Neuronal stem cell (in vitro differentiated cells): ENCODE data around the gene KDM4B.
A peak's percentile ranks its signal among the peaks of the same experiment; 100 is the strongest.
"Not testable (repeated sequence)": the region's sequence is repeated elsewhere in the genome, so short reads cannot be mapped to it uniquely, and the experiment has no call there.

Experiments
- DNase-seq: peaks from one replicate; pipeline ENCODE4 v3.0.0-alpha.2; 2013; ENCODE audit warnings: low spot score
- H2AFZ ChIP-seq: one replicate; pipeline ENCODE4 v1.6.1; 2013; ENCODE audit warnings: mild to moderate bottlenecking, low read length, inconsistent platforms
- H2AK5ac ChIP-seq: 2 replicates; pipeline ENCODE4 v1.6.1; 2013; ENCODE audit warnings: low read depth, mild to moderate bottlenecking, inconsistent platforms, low read length, moderate library complexity, mixed read lengths
- H2BK120ac ChIP-seq: 2 replicates; pipeline ENCODE4 v1.6.1; 2013; ENCODE audit warnings: low read depth, mild to moderate bottlenecking, inconsistent platforms, low read length, moderate library complexity, mixed read lengths
- H2BK12ac ChIP-seq: one replicate; pipeline ENCODE4 v1.6.1; 2013; ENCODE audit warnings: low read length, inconsistent platforms
- H2BK15ac ChIP-seq: 2 replicates; pipeline ENCODE4 v1.6.1; 2013; ENCODE audit warnings: mild to moderate bottlenecking, low read length, inconsistent platforms, mixed read lengths
- H2BK5ac ChIP-seq: one replicate; pipeline ENCODE4 v1.6.1; 2013; ENCODE audit warnings: inconsistent platforms, mild to moderate bottlenecking, low read length, moderate library complexity
- H3K14ac ChIP-seq: one replicate; pipeline ENCODE4 v1.6.1; 2013; ENCODE audit warnings: low read length, inconsistent platforms
- H3K18ac ChIP-seq: 2 replicates; pipeline ENCODE4 v1.6.1; 2013; ENCODE audit warnings: low read length, inconsistent platforms
- H3K23ac ChIP-seq: 2 replicates; pipeline ENCODE4 v1.6.1; 2013; ENCODE audit warnings: low read depth, mild to moderate bottlenecking, mixed read lengths, low read length, inconsistent platforms; ENCODE audit not compliant: poor library complexity
- H3K27ac ChIP-seq: replicated peaks from 3 replicates; pipeline ENCODE4 v1.5.1; 2013; ENCODE audit warnings: low read length, inconsistent platforms
- H3K27me3 ChIP-seq, 3 experiments: 2 replicates each; pipeline ENCODE4 v1.6.1; 2013; ENCODE audit warnings: low read length in 3 of 3, mild to moderate bottlenecking in 2 of 3, inconsistent platforms in 1 of 3, low read depth in 1 of 3, mixed read lengths in 1 of 3, moderate library complexity in 1 of 3; ENCODE audit not compliant: control insufficient read depth in 3 of 3, insufficient read depth in 3 of 3
- H3K36me3 ChIP-seq, 2 donors: replicated peaks in 1 of 2; 2 replicates each; pipeline ENCODE4 v1.6.1; 2013; ENCODE audit warnings: low read length in 2 of 2; ENCODE audit not compliant: control insufficient read depth in 2 of 2, insufficient read depth in 2 of 2
- H3K4ac ChIP-seq: 2 replicates; pipeline ENCODE4 v1.6.1; 2013; ENCODE audit warnings: inconsistent platforms, mild to moderate bottlenecking, low read length, moderate library complexity
- H3K4me1 ChIP-seq, 2 donors: 1 replicate in 1 of 2; 2 replicates in 1 of 2; pipeline ENCODE4 v1.6.1; 2013; ENCODE audit warnings: low read length in 2 of 2, low read depth in 1 of 2; ENCODE audit not compliant: control insufficient read depth in 2 of 2, insufficient read depth in 1 of 2
- H3K4me2 ChIP-seq: one replicate; pipeline ENCODE4 v1.6.1; 2013; ENCODE audit warnings: mild to moderate bottlenecking, low read length, inconsistent platforms; ENCODE audit not compliant: insufficient read depth, poor library complexity, severe bottlenecking
- H3K4me3 ChIP-seq, 2 donors: 2 replicates each; pipeline ENCODE4 v1.5.1; 2013; ENCODE audit warnings: low read length in 2 of 2, mild to moderate bottlenecking in 2 of 2, inconsistent platforms in 1 of 2, moderate library complexity in 1 of 2
- H3K79me1 ChIP-seq: one replicate; pipeline ENCODE4 v1.6.1; 2013; ENCODE audit warnings: low read depth, mild to moderate bottlenecking, inconsistent platforms, low read length, moderate library complexity
- H3K9ac ChIP-seq: one replicate; pipeline ENCODE4 v1.6.1; 2013; ENCODE audit warnings: mild to moderate bottlenecking, low read depth, low read length, inconsistent platforms; ENCODE audit not compliant: poor library complexity
- H3K9me3 ChIP-seq, 2 donors: replicated peaks in 1 of 2; 2 replicates each; pipeline versions ENCODE3 to v1.6.1; 2013; ENCODE audit warnings: low read length in 2 of 2, mild to moderate bottlenecking in 2 of 2, inconsistent platforms in 1 of 2, low read depth in 1 of 2, mixed read lengths in 1 of 2, moderate library complexity in 1 of 2; ENCODE audit not compliant: control insufficient read depth in 2 of 2, insufficient read depth in 1 of 2
- H4K8ac ChIP-seq: one replicate; pipeline ENCODE4 v1.6.1; 2013; ENCODE audit warnings: low read depth, mild to moderate bottlenecking, inconsistent platforms, low read length, moderate library complexity
- H4K91ac ChIP-seq: one replicate; pipeline ENCODE4 v1.6.1; 2013; ENCODE audit warnings: low read length, low read depth, mild to moderate bottlenecking, inconsistent platforms; ENCODE audit not compliant: poor library complexity
- WGBS, 2 donors: extraction: QIAGEN DNeasy Blood & Tissue Kit; methylation state at CpG; one replicate each; pipeline ENCODE4 v1.1.7; 2013; ENCODE audit warnings: missing lambda C conversion rate in 2 of 2, mixed read lengths in 1 of 2; ENCODE audit not compliant: insufficient read length in 2 of 2, insufficient replicate concordance in 1 of 2; ENCODE audit errors: extremely low coverage in 2 of 2; 5-methylcytosine and 5-hydroxymethylcytosine counted together

The KDM4B gene

DNA sequence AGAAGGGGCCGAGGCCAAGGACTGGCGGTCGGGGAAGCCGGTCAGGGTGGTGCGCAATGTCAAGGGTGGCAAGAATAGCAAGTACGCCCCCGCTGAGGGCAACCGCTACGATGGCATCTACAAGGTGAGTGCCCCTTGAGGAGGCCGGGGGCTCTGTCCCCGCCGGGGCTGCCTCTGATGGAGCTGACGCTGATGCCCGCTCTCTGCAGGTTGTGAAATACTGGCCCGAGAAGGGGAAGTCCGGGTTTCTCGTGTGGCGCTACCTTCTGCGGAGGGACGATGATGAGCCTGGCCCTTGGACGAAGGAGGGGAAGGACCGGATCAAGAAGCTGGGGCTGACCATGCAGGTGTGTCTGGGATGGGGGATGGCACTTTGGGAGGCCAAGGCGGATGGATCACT is 18.3 kb upstream of the KDM4B start:
- not testable (repeated sequence) for H3K79me1 ChIP-seq, H2BK15ac ChIP-seq, H2BK12ac ChIP-seq, H3K4me1 ChIP-seq, H3K27me3 ChIP-seq, H3K4me2 ChIP-seq, H3K4ac ChIP-seq, H4K91ac ChIP-seq, H4K8ac ChIP-seq, H2AFZ ChIP-seq, H3K14ac ChIP-seq, H3K27ac ChIP-seq, H3K4me3 ChIP-seq, H3K9me3 ChIP-seq, H2AK5ac ChIP-seq, DNase-seq, H2BK120ac ChIP-seq, H3K9ac ChIP-seq, H3K23ac ChIP-seq, H2BK5ac ChIP-seq, H3K18ac ChIP-seq
- no CpG with 5 or more reads among the region's 23 CpGs for WGBS, 2 donors
- H3K36me3 ChIP-seq = peaks cover 57 to 98% of the 10 kb centered on the region in 2 donors

DNA sequence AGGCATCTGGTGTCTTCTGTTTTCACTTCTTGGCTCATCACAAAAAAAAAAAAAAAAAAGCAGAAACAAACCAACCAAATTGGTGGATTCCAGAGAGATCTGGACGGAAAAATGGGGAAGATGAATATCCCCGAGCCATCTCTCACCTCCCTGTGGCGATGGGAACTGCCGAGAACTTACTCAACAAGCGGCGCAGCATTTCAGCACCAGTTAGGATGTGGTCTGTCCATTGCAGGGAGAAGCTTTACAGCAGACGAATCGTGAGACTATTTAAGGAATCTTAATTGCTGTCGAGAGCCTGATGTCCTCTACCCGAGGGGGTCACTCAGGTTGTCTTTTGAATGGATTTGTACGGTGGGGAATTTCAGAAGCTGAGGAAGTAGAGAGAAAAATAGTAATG is 17.3 kb upstream of the KDM4B start:
- no peak overlapping the region for H3K14ac ChIP-seq
- no peak overlapping the region for H3K9ac ChIP-seq
- no peak overlapping the region for H2BK12ac ChIP-seq
- no peak overlapping the region for H2BK15ac ChIP-seq
- no peak overlapping the region for H3K4ac ChIP-seq
- H4K91ac ChIP-seq = no peak overlapping the region
- no peak overlapping the region for H3K4me3 ChIP-seq
- no CpG with 5 or more reads among the region's 11 CpGs for WGBS, 2 donors
- DNase-seq = no peak
- no peaks in the 10 kb centered on the region for H3K4me1 ChIP-seq
- H3K27me3 ChIP-seq = no peaks in the 10 kb centered on the region
- peaks cover 55 to 98% of the 10 kb centered on the region in 2 donors for H3K36me3 ChIP-seq
- no peaks in the 10 kb centered on the region for H3K9me3 ChIP-seq
- no peak overlapping the region for H3K27ac ChIP-seq
- H3K23ac ChIP-seq = no peak overlapping the region
- H2BK120ac ChIP-seq = no peak overlapping the region
- no peak overlapping the region for H4K8ac ChIP-seq
- no peak overlapping the region for H2BK5ac ChIP-seq
- no peak overlapping the region for H3K18ac ChIP-seq
- H2AFZ ChIP-seq = no peak overlapping the region
- peaks cover 5% of the 10 kb centered on the region for H3K79me1 ChIP-seq
- H2AK5ac ChIP-seq = no peak overlapping the region
- H3K4me2 ChIP-seq = no peak overlapping the region

DNA sequence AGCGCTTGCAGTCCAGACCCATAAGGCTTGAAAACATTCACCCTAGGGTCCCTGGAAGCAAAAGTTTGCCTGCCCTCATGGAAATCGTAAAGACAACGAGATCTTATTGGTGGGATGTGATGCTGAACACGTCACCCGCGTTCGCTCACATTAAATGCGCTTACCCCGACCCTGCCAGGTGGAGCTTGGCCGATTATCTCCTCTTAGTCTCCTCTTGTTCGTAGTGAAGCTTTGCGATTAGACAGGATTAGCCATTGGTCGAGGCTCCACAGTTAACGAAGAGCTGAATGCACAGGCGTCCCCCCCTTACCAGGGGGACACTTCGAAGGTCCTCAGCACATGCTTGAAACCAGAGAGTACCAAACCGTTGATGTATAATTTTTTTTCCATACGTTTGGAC is 16.0 kb upstream of the KDM4B start:
- no peaks in the 10 kb centered on the region for H3K9me3 ChIP-seq
- peaks cover 5% of the 10 kb centered on the region for H3K79me1 ChIP-seq
- H2AFZ ChIP-seq = no peak overlapping the region
- no peak overlapping the region for H3K9ac ChIP-seq
- DNase-seq = no peak
- H3K36me3 ChIP-seq = peaks cover 57 to 96% of the 10 kb centered on the region in 2 donors
- H3K4me1 ChIP-seq = no peaks in the 10 kb centered on the region
- no peaks in the 10 kb centered on the region for H3K27me3 ChIP-seq
- H4K8ac ChIP-seq = no peak overlapping the region
- no peak overlapping the region for H4K91ac ChIP-seq
- WGBS, 2 donors = no CpG with 5 or more reads among the region's 18 CpGs
- no peak overlapping the region for H3K27ac ChIP-seq
- no peak overlapping the region for H2BK12ac ChIP-seq
- H3K4ac ChIP-seq = no peak overlapping the region
- no peak overlapping the region for H2BK120ac ChIP-seq
- no peak overlapping the region for H3K14ac ChIP-seq
- no peak overlapping the region for H3K4me3 ChIP-seq
- H2AK5ac ChIP-seq = no peak overlapping the region
- H3K4me2 ChIP-seq = no peak overlapping the region
- H3K23ac ChIP-seq = no peak overlapping the region
- no peak overlapping the region for H2BK15ac ChIP-seq
- H3K18ac ChIP-seq = no peak overlapping the region
- H2BK5ac ChIP-seq = no peak overlapping the region

DNA sequence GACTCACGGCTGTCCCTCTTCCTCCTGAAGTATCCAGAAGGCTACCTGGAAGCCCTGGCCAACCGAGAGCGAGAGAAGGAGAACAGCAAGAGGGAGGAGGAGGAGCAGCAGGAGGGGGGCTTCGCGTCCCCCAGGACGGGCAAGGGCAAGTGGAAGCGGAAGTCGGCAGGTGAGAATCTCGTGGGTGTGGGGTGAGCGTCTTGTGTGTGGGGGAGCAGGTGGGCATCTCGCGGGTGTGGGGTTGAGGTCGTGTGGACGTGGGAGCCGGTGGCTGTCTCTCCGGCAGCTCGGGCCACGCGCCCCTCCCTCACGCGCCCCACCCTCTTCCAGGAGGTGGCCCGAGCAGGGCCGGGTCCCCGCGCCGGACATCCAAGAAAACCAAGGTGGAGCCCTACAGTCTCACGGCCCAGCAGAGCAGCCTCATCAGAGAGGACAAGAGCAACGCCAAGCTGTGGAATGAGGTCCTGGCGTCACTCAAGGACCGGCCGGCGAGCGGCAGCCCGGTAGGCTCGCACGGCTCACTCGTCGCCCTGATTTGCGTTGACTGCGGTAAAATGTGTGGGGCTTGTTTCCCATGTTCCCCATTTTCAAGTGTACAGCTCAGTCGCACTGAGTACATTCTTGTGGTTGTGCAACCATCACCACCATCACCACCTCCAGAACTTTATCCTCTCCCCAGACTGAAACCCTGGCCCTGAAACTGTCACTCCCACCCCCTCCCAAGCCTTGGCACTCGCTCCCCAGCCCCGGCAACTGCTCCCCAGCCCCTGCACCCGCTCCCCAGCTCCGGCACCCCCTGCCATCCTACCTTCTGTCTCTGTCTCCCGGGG is 14.4 kb upstream of the KDM4B start:
- not testable (repeated sequence) for H2AK5ac ChIP-seq, H2BK5ac ChIP-seq, H2BK12ac ChIP-seq, H3K14ac ChIP-seq, DNase-seq, H3K23ac ChIP-seq, H2BK15ac ChIP-seq, H3K9me3 ChIP-seq, H3K4ac ChIP-seq, H3K79me1 ChIP-seq, H4K91ac ChIP-seq, H2BK120ac ChIP-seq, H4K8ac ChIP-seq, H3K27me3 ChIP-seq, H3K4me3 ChIP-seq, H3K27ac ChIP-seq, H3K4me2 ChIP-seq, H3K4me1 ChIP-seq, H3K18ac ChIP-seq, H2AFZ ChIP-seq
- H3K36me3 ChIP-seq = peaks cover 65 to 96% of the 10 kb centered on the region in 2 donors
- H3K9ac ChIP-seq = peak overlapping the region; percentile 44
- no CpG with 5 or more reads among the region's 46 CpGs for WGBS, 2 donors
